Amygdala (tissue), 56 donors: ENCODE results near the gene DNAH14.
"Not testable (repeated sequence)": the region's sequence is repeated elsewhere in the genome, so short reads cannot be mapped to it uniquely, and the experiment has no call there.

Source experiments
- DNase-seq, 56 donors: peaks; one replicate each; lab custom pipeline; 2025; lab: John Stamatoyannopoulos, UW

The DNAH14 gene

DNA sequence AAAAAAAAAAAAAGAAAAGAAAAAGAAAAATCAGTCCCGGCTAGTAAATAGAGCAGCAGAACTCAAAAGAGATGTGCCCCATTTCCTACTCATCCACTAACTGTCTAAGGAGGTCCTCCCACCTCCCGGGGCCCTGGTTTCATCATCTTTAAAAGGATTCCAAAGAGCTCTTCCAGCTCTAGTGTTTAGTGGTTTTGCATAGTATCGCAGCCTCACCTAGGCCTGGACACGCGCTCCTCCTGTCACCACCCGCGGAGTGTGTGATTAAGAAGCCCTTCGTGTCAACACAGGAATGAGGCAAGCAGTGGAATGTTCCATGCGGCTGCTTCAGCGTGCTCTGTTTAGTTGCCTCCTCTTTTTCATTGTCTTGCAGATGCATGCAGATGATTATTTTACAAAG lies 449.4 kb downstream of the DNAH14 start:
- DNase-seq: no peak

GRCh38 chr1:225380691-225381090 lies 451.2 kb downstream of the DNAH14 start:
- no peak for DNase-seq

GRCh38 chr1:225386860-225387259 lies 457.4 kb downstream of the DNAH14 start:
- not testable (repeated sequence) for DNase-seq

GRCh38 chr1:225388372-225388771 lies 458.9 kb downstream of the DNAH14 start:
- DNase-seq: no peak

GRCh38 chr1:225389843-225390242 lies 460.4 kb downstream of the DNAH14 start:
- DNase-seq: no peak

DNA sequence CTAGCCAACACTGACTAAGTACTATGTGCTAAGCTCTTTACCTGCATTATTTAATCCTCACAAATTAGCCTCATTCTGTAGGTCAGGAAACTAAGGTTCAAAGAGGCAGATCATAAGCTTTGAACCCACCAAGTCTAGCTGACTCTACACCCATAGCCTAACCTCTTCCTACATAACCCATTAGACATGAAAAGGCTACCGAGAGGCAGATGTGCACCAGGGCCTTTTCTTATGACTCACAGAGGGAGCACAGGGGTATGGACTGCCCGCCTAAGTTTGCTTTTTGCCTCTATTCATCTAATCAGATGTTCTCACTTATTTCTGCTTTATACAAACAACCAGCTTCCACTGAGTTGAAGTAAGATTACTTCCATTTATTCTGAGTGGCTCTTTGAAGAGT lies 466.9 kb downstream of the DNAH14 start:
- DNase-seq: no peak

- DNase-seq: no peak
Observed at GRCh38 chr1:225400968-225401367, 471.5 kb downstream of the DNAH14 start.

GRCh38 chr1:225406976-225407725 lies 477.7 kb downstream of the DNAH14 start:
- DNase-seq: no peak

- DNase-seq: no peak
Observed at GRCh38 chr1:225407755-225408154, 478.3 kb downstream of the DNAH14 start.

GRCh38 chr1:225408249-225408648 lies 478.8 kb downstream of the DNAH14 start:
- DNase-seq: no peak

- DNase-seq: no peak
Observed at GRCh38 chr1:225409051-225409450, 479.6 kb downstream of the DNAH14 start.

DNA sequence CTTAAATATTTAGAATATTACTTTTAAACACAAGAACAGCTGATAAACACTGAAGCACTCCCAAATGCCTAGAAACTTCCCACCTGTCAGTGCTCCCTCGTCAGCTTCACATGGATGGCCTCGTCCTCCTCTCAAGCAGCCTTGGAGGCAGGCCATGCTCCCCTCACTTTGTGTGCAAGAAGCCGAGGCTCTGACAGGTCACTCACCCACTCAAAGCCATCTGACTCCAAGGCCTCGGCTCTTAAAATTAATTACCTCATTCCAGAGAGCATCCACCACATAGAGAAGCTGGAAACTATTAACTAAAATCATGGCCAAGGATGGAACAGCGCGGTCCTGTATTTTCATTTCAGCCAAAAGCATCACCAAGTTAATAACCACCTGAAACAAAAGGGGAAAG lies 480.6 kb downstream of the DNAH14 start:
- DNase-seq: no peak

- DNase-seq: no peak
Observed at GRCh38 chr1:225412321-225412720, 482.8 kb downstream of the DNAH14 start.

DNA sequence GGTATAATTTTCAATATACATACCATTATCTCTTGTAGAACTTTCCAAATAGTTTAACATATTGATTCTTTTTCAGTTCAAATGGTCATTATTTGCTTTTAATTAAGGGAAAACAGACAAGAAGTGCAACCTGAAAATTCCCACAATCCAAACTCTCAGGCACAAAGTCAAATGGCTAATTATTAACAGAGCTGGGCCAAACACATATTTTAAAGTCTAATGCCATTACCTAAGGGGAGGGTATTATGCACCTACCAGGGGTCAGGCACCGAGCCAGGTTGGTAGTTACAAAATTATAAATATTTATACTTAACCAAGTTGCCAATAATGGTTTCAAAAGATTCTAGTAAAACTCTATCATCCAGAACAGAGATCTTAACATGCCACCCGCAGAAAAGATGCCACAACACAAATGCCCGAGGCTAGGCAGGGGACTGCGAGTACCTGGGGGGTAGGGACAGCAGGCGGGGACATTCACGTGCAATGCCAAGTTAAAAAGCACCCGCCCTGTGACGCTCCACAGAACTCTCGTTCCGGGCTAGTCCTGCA lies 483.4 kb downstream of the DNAH14 start:
- no peak for DNase-seq

DNA sequence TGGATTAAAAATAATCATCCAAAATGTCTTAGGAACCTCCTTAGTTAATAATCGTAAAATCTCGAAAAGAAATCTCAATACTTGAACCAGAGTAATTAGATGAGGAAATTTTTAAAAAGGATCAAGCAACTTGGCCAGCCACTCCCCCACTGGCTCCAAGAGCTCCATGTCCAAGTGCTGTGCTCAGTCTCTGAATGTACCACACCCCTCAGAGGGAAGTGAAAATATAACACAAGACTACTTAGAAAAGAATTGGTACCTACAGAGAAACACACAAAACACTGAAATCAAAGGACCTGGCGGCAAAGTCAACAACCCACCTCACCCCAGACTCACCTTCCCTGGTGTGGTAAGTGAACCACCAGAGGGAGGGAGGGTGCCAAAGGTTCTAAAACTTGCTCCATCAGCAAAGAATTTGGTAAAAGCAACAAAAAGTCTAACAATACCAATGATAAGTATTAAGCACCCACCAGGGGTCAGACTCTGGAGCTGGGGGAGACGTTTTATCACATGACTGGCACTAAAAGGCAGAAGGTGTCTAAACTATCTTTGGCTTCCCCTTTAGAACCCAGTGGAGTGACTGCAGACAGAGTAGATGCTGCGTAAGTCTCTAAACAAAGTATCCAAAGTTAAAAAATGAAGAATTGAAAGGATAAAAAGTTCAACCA lies 484.4 kb downstream of the DNAH14 start:
- DNase-seq: no peak

DNA sequence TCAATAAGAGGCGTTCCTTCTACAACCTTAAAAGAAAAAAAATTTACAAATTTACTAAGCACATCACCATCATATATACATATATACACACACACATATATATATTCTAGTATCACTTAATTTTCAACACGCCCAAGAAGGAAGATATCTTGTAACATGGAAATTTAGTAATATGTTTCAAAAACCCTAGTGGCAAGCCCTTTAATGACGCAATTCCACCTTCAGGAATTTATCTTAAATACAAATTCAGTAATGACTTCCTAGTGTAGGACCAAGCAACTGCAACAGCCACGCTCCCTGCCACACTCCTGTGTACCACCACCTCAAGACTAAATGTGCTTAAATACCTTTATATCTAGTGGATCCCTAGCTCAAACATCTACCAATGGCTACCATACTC lies 485.8 kb downstream of the DNAH14 start:
- no peak for DNase-seq

GRCh38 chr1:225415967-225416745 lies 486.7 kb downstream of the DNAH14 start:
- no peak for DNase-seq

- no peak for DNase-seq
Observed at GRCh38 chr1:225418059-225418458, 488.6 kb downstream of the DNAH14 start.

DNA sequence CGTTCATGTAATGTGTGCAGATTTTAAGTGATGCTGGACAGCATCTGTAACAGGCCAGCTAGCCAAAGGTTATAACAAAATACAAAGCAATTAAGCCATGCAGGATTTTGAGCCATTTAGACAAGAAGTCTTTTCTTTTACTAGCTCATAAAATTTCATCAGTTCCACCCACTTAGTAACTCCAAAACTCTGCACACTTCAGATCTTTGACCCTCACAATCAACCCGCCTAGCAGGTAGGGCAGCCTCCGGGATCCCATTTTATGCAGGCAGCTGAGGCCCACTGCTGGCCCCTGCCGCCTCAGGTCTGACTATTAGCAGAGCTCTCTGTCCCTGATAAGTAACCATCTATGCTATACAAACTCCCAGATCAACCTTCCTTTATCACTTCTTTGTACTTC lies 489.1 kb downstream of the DNAH14 start:
- no peak for DNase-seq

DNA sequence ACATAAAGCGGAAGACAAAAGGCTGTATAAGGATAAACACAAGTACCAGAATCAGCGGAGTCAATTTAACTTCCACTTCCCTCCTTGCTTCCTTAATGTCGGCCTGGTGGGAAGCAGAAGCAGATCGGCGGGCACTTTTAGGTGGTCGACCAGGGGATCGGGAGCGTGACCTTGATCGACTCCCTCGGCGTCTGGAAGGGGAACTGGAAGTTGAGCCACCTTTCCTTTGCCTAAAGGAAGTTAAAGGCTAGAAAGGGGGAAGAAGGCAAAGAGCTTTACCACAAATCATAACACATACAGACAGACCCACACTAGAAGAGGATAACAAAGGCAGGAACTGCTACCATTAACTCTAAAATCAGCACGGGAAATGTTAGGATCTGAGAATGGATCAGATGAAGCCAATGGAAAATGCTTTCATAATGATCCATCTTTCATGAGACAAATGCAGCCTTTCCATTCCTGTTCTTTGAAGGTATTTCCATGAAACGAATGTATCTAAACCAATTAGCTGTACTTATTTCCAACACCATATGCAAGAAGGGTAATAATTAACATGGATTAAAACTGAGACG lies 492.6 kb downstream of the DNAH14 start:
- DNase-seq: no peak
